Measurements from ENCODE around the gene CACNA2D3. TPM values are rescaled to one million over a fixed set of nuclear protein-coding genes. Genes with fewer than 3 reads are reported as not detected.
A peak's percentile ranks its signal among the peaks of the same experiment; 100 is the strongest.

The CACNA2D3 gene
- total RNA-seq, 4 donors from 2014 or later, result 0.27 to 1.5 (median 0.79) TPM

DNA sequence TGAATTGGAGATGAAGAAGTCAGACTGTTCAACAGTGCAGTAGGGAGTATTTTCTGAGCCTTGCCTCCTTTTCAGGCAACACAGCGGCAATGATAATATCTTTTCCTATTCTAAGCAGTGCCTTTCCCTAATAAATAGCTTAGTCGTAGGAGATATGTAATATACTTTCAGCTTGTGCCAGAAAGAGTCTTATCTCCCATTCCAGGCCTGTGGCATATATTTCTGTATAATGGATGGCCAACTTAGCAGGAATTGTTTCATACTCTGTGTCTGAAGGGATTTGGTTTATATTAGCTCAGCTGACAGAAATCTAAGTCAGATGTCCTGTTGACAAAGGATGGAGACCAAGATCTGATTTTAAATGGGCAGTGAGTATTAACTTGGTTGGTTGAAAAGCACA, 397.1 kb downstream of the CACNA2D3 start:
- TF ChIP-seq POLR2A (IDR thresholded peaks at IDR 0.05), result no peak
- no peak for TF ChIP-seq CTCF (IDR thresholded peaks at IDR 0.05)
- 64 to 67% methylated on average over 2 of the region's 2 CpGs for WGBS, 2 donors
- no peak overlapping the region for H3K4me3 ChIP-seq (ENCODE audit: low read depth, poor library complexity, severe bottlenecking)
- no peak for DNase-seq (ENCODE audit: low spot score in 2 of 2)
- intact Hi-C loops (cut with DNase I; ENCODE audit: low total_unique reads), result no loop called here

- intact Hi-C loops (cut with DNase I; ENCODE audit: low total_unique reads), result no loop called here
- TF ChIP-seq POLR2A (IDR thresholded peaks at IDR 0.05) (no peak), CTCF (IDR thresholded peaks at IDR 0.05) (no peak)
- peak in 1 of 2 donors; percentile 23 for DNase-seq (ENCODE audit: low spot score in 2 of 2)
- 51 to 65% methylated on average over 2 of the region's 2 CpGs for WGBS, 2 donors
- no peak overlapping the region for H3K4me3 ChIP-seq (ENCODE audit: low read depth, poor library complexity, severe bottlenecking)
These were observed 397.7 kb downstream of the CACNA2D3 start for GRCh38 chr3:54520060-54520459.

DNA sequence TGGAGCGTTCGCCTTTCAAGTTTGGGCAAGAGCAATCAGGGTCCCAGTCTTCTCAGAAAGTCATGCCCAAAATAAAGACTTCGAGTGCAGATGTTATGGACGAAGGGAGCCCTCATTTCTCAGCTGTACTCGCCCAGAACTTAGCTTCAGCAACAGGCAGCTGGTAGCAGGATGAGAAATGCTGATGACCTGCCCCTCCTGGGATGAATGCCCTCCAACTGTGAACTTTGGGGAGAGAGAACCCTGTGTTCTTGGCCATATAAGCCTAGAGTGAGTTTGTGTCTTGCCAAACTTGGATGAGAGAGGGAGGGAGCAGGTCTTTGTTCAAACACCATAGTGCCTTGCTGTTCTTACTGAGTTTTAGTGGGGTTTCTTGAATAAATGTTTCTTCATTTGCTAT, 405.2 kb downstream of the CACNA2D3 start:
- H3K4me3 ChIP-seq (ENCODE audit: low read depth, poor library complexity, severe bottlenecking), result no peak overlapping the region
- no peak for DNase-seq (ENCODE audit: low spot score in 2 of 2)
- TF ChIP-seq CTCF (IDR thresholded peaks at IDR 0.05) (no peak), POLR2A (IDR thresholded peaks at IDR 0.05) (no peak)
- 75 to 85% methylated on average over 5 of the region's 5 CpGs for WGBS, 2 donors
- intact Hi-C loops (cut with DNase I; ENCODE audit: low total_unique reads), result no loop called here

DNA sequence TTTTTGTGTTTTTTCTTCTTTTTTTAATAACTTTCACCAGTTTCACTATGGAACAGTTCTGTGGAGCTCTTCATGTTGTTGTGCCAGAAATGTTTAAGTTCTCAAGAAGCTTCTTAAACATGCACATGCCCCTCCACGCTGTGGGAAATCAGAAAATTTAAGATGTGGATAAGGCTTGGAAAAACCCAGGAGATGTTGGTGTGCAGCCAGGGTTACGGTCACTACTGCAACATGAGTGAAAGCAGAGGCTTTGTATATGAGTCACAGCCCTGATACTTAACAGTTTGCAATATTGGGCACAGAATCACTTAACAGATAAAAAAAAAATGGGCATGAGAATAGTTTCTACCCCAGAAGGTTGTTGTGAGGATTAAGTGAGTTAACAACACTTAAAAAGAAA, 405.6 kb downstream of the CACNA2D3 start:
- H3K4me3 ChIP-seq (ENCODE audit: low read depth, poor library complexity, severe bottlenecking), result no peak overlapping the region
- WGBS, 2 donors, result 44 to 45% methylated on average over 2 of the region's 2 CpGs
- intact Hi-C loops (cut with DNase I; ENCODE audit: low total_unique reads), result no loop called here
- no peak for TF ChIP-seq POLR2A (IDR thresholded peaks at IDR 0.05)
- no peak for TF ChIP-seq CTCF (IDR thresholded peaks at IDR 0.05)
- no peak for DNase-seq (ENCODE audit: low spot score in 2 of 2)

DNA sequence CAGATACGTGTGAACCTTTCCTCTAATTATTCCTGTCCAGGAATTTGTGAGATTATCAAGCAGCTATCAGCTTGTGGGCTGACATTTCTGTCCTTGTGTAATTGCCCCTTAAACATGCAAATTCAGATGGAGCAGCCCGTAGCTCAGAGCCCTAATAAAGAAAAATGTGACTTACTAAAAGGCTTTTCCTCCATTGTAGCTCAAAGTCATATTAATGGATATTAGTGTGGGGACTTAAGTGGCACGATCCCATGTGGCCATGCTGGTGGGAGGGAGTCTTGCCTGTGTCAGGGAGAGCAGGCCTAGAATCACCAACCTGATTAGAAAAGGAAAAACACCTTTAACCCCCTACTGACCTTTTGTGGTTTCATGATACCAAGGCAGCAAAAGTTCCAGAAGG, 406.3 kb downstream of the CACNA2D3 start:
- TF ChIP-seq POLR2A (IDR thresholded peaks at IDR 0.05) (no peak), CTCF (IDR thresholded peaks at IDR 0.05) (no peak)
- intact Hi-C loops (cut with DNase I; ENCODE audit: low total_unique reads), result no loop called here
- 59 to 68% methylated on average over 3 of the region's 3 CpGs for WGBS, 2 donors
- peak in 1 of 2 donors; percentile 53 for DNase-seq (ENCODE audit: low spot score in 2 of 2)
- no peak overlapping the region for H3K4me3 ChIP-seq (ENCODE audit: low read depth, poor library complexity, severe bottlenecking)

- WGBS, 2 donors, result 93 to 96% methylated on average over 5 of the region's 5 CpGs
- intact Hi-C loops (cut with DNase I; ENCODE audit: low total_unique reads), result no loop called here
- no peak for TF ChIP-seq CTCF (IDR thresholded peaks at IDR 0.05)
- TF ChIP-seq POLR2A (IDR thresholded peaks at IDR 0.05), result no peak
- peak in 1 of 2 donors; percentile 81 for DNase-seq (ENCODE audit: low spot score in 2 of 2)
- H3K4me3 ChIP-seq (ENCODE audit: low read depth, poor library complexity, severe bottlenecking), result no peak overlapping the region
These were observed 407.7 kb downstream of the CACNA2D3 start for GRCh38 chr3:54530091-54530490.

All from lower leg skin (tissue), 4 donors.